OCI-M2 (cell line): ENCODE results near the gene KMT2C.

Experiments
- DNase-seq: peaks from one replicate; lab custom pipeline; 2025; ENCODE audit not compliant: unreplicated experiment; lab: John Stamatoyannopoulos, UW

KMT2C gene

GRCh38 chr7:152145853-152146466 lies 289.8 kb downstream of the KMT2C start:
- DNase-seq, result no peak

DNA sequence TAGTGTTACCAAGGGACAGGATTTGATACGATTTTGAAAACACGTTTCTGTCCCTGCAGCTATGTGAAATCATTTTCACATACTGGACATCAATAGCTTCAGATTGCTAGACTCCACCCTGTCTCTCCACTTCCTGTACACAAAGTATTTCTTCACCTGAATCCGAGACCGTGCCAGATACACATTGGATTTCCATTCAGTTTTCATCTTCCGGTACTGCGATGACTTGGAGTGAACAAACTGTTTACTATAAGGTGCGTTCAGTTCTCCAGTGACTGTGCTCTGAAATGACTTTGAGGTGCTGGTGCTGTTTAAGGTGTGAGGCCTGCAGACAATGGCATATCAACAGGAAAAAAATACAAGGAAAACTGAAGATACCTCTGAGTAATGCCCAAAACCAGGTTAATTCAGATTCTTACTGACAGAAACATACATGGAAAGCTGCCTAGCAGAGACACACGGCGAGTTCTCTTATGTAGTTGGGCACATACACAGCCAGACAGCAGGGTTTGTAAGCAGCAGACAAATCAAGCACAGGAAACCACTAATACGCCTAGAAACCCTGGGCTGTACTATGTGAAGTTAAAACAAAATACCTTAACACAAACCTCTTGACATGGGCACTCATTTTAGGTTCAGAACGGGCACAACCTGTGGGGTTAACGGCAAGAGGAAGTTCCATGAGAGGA lies 291.1 kb downstream of the KMT2C start:
- DNase-seq, result no peak

- DNase-seq, result no peak
Observed at GRCh38 chr7:152142976-152143595, 292.7 kb downstream of the KMT2C start.

- DNase-seq, result no peak
Observed at GRCh38 chr7:152140560-152140959, 295.2 kb downstream of the KMT2C start.

- no peak for DNase-seq
Observed at GRCh38 chr7:152140067-152140466, 295.7 kb downstream of the KMT2C start.

GRCh38 chr7:152137476-152138025 lies 298.3 kb downstream of the KMT2C start:
- no peak for DNase-seq

DNA sequence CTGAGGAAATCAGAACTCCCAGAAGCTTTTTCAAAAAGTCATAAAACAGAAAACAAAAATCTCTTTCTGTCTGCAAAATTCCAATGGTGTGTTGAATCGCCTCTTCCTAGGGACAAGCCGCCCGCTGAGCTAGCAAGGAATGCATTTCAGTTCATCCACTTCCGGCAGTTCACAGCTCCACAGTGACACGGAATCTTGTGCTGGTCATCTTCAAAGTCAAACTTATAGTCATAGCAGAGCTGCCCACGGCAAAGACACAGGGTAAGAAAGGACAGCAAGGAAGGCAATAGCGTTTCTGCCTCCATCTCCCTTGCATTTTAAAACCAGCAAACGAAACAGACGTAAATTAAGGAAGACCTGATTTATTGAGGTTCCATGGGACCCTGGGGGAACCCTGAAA lies 299.1 kb downstream of the KMT2C start:
- no peak for DNase-seq

DNA sequence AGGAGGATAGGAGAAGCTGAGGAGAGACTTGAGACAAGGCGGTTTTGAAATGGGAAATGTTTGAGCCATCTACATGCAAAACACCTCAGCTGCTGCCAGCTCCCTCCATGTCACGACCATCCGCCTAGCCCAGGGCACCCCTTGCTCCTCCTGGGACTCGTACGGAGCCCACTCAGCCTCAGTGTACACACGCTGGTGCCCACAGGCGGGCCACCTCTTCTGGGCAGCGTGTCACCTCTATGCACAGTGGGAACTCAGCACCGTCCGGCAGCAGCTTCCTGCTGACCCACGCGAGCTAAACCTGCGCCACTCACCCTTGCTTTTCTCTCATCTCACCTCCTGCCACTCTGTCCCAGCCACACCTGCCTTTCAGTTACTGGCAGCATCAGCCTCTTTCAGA lies 302.0 kb downstream of the KMT2C start:
- no peak for DNase-seq

DNA sequence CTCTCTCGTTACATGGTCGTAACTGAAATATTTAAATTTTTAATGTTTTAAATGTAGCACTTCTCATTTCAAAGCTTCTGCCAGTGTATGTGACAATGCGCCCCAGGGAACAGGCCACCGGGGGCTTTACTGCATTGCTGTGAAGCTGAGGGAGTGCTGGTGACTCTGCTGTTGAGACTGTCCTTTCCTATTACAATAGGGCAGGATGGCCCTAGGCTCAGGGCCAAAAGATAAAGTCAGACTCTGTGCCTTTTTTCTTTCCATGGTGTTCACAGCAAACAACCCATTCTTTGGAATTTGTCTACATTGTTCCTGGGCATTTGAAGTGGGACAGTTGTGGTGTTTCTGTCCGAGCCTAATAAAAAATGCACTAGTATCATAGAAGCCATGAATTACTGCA lies 303.0 kb downstream of the KMT2C start:
- no peak for DNase-seq

DNA sequence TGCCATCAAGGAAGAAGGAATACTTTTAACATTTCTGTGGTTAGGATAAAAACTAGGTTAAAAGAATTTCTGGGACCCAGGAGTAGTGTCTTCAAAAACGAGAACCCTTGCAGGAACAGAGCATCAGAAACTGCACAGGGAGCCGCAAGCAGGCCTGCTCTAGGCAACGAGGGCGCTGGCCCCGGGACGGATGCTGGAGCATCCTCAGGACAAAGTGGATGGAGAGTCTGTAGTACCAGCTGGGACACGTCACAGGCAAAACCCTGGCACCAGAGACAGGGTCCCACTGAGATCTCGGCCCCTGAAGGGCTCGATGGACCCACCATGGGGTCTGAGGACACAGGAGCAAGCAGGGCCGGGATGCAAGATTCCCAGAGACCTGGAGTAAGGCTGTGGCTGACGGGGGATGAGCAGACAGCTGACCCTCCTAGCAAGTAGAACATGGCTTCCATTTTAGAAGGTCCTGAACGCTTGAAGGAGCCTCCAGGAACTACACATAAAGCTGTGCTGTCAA lies 303.8 kb downstream of the KMT2C start:
- no peak for DNase-seq

- no peak for DNase-seq
Observed at GRCh38 chr7:152130658-152131590, 304.9 kb downstream of the KMT2C start.

DNA sequence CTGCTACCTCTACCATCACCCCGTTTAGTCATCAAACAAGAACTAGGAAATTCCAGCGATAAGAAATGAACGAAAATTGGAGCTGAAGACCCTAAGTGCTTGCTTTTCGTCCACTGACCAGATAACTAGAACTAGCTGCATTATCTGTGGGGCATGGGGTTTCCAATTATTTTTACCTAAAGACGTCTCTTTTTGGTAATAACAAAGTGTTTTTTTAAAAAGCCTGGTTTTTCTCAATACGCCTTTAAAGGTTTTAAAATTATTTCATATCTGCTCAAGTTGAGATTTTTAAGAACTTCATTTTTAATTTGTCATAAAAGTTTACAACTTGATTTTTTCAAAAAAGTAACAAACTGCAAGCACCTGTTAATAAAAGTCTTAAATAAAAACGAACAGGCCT lies 306.1 kb downstream of the KMT2C start:
- no peak for DNase-seq

- no peak for DNase-seq
Observed at GRCh38 chr7:152128741-152129461, 306.9 kb downstream of the KMT2C start.

- DNase-seq, result no peak
Observed at GRCh38 chr7:152128252-152128651, 307.6 kb downstream of the KMT2C start.

GRCh38 chr7:152127229-152127628 lies 308.6 kb downstream of the KMT2C start:
- DNase-seq, result no peak

GRCh38 chr7:152126741-152127140 lies 309.1 kb downstream of the KMT2C start:
- no peak for DNase-seq

GRCh38 chr7:152122540-152122939 lies 313.3 kb downstream of the KMT2C start:
- DNase-seq, result no peak

GRCh38 chr7:152121432-152121831 lies 314.4 kb downstream of the KMT2C start:
- DNase-seq, result no peak

- no peak for DNase-seq
Observed at GRCh38 chr7:152120776-152121175, 315.0 kb downstream of the KMT2C start.

DNA sequence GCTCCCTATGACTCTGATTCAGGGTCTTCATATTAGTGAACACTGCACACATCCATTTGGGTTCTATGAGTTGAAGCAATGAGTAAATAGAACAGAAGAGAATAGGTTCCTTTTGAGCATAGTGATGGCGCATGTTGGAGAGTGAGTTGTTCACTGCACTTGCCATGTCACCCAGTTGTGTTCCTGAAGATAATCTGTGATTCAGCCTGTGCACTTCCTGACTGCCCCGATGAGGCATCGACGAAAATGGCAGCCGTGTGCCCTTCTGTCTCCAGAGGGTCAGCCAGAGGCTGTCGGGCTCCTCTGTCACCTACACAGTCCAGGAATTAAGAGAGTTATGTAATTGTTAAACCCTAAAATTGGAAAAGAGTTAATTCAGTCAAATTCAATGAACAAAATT lies 315.6 kb downstream of the KMT2C start:
- DNase-seq, result no peak
